NB4 (cell line): ENCODE results near the gene MZF1.

Source experiments
- MYC ChIP-seq: IDR thresholded peaks from 2 replicates; pipeline ENCODE4 v1.6.1; 2011; ENCODE audit warnings: low read depth, low read length
- POLR2A ChIP-seq: IDR thresholded peaks from 2 replicates; pipeline ENCODE4 v1.6.1; 2011; ENCODE audit warnings: mild to moderate bottlenecking; ENCODE audit not compliant: insufficient read length; ENCODE audit errors: extremely low read depth
- TF ChIP-seq, protein P1 (sequence below): IDR thresholded peaks from one replicate; pipeline ENCODE4 v1.5.1; 2012; ENCODE audit warnings: low read depth, low read length

DNA sequence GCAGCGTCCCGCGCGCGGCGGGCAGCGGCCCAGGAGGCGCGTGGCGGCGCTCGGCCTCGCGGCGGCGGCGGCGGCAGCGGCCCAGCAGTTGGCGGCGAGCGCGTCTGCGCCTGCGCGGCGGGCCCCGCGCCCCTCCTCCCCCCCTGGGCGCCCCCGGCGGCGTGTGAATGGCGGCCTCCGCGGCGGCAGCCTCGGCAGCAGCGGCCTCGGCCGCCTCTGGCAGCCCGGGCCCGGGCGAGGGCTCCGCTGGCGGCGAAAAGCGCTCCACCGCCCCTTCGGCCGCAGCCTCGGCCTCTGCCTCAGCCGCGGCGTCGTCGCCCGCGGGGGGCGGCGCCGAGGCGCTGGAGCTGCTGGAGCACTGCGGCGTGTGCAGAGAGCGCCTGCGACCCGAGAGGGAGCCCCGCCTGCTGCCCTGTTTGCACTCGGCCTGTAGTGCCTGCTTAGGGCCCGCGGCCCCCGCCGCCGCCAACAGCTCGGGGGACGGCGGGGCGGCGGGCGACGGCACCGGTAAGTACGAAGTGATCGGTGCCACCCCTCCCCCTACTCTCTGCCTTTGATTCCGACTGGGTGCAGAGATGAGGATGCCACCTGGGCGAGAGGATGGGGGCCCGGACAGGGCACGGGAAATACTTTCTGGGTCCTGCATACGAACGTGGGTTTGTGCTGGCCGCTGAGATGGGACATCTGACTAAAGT lies 28.4 kb downstream of the MZF1 start:
- TF ChIP-seq, protein P1, sequence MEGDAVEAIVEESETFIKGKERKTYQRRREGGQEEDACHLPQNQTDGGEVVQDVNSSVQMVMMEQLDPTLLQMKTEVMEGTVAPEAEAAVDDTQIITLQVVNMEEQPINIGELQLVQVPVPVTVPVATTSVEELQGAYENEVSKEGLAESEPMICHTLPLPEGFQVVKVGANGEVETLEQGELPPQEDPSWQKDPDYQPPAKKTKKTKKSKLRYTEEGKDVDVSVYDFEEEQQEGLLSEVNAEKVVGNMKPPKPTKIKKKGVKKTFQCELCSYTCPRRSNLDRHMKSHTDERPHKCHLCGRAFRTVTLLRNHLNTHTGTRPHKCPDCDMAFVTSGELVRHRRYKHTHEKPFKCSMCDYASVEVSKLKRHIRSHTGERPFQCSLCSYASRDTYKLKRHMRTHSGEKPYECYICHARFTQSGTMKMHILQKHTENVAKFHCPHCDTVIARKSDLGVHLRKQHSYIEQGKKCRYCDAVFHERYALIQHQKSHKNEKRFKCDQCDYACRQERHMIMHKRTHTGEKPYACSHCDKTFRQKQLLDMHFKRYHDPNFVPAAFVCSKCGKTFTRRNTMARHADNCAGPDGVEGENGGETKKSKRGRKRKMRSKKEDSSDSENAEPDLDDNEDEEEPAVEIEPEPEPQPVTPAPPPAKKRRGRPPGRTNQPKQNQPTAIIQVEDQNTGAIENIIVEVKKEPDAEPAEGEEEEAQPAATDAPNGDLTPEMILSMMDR: no peak
- no peak for TF ChIP-seq POLR2A
- no peak; the same call in 1 of the 2 replicates for TF ChIP-seq MYC
